Measurements from ENCODE around the gene ARHGAP12.

ARHGAP12 gene

GRCh38 chr10:31822150-31822549, 106.5 kb downstream of the ARHGAP12 start:
- no peak for DNase-seq (ENCODE audit: low read depth in 2 of 2)

- DNase-seq (ENCODE audit: low read depth in 2 of 2), result no peak
Observed at GRCh38 chr10:31820778-31821369, 107.8 kb downstream of the ARHGAP12 start.

GRCh38 chr10:31820096-31820495, 108.5 kb downstream of the ARHGAP12 start:
- no peak for DNase-seq (ENCODE audit: low read depth in 2 of 2)

- no peak for DNase-seq (ENCODE audit: low read depth in 2 of 2)
Observed at GRCh38 chr10:31819391-31819820, 109.2 kb downstream of the ARHGAP12 start.

- no peak for DNase-seq (ENCODE audit: low read depth in 2 of 2)
Observed at GRCh38 chr10:31816318-31816717, 112.3 kb downstream of the ARHGAP12 start.

GRCh38 chr10:31808258-31809218, 120.1 kb downstream of the ARHGAP12 start:
- DNase-seq (ENCODE audit: low read depth in 2 of 2), result no peak

- no peak for DNase-seq (ENCODE audit: low read depth in 2 of 2)
Observed at GRCh38 chr10:31804352-31804810, 124.2 kb downstream of the ARHGAP12 start.

GRCh38 chr10:31803606-31804351, 124.9 kb downstream of the ARHGAP12 start:
- no peak for DNase-seq (ENCODE audit: low read depth in 2 of 2)

GRCh38 chr10:31799181-31799580, 129.4 kb downstream of the ARHGAP12 start:
- no peak for DNase-seq (ENCODE audit: low read depth in 2 of 2)

- DNase-seq (ENCODE audit: low read depth in 2 of 2), result no peak
Observed at GRCh38 chr10:31792745-31793144, 135.9 kb downstream of the ARHGAP12 start.

- no peak for DNase-seq (ENCODE audit: low read depth in 2 of 2)
Observed at GRCh38 chr10:31789555-31789954, 139.1 kb downstream of the ARHGAP12 start.

- DNase-seq (ENCODE audit: low read depth in 2 of 2), result no peak
Observed at GRCh38 chr10:31782701-31783100, 145.9 kb downstream of the ARHGAP12 start.

GRCh38 chr10:31780717-31781116, 147.9 kb downstream of the ARHGAP12 start:
- DNase-seq (ENCODE audit: low read depth in 2 of 2), result no peak

- no peak for DNase-seq (ENCODE audit: low read depth in 2 of 2)
Observed at GRCh38 chr10:31778627-31779026, 150.0 kb downstream of the ARHGAP12 start.

- DNase-seq (ENCODE audit: low read depth in 2 of 2), result no peak
Observed at GRCh38 chr10:31776159-31776558, 152.5 kb downstream of the ARHGAP12 start.

GRCh38 chr10:31774928-31775650, 153.5 kb downstream of the ARHGAP12 start:
- DNase-seq (ENCODE audit: low read depth in 2 of 2), result no peak

- no peak for DNase-seq (ENCODE audit: low read depth in 2 of 2)
Observed at GRCh38 chr10:31774299-31774900, 154.2 kb downstream of the ARHGAP12 start.

- no peak for DNase-seq (ENCODE audit: low read depth in 2 of 2)
Observed at GRCh38 chr10:31773749-31774298, 154.8 kb downstream of the ARHGAP12 start.

GRCh38 chr10:31771331-31771831, 157.2 kb downstream of the ARHGAP12 start:
- DNase-seq (ENCODE audit: low read depth in 2 of 2), result no peak

- peak in 1 of 2 donors; percentile 33 for DNase-seq (ENCODE audit: low read depth in 2 of 2)
Observed at GRCh38 chr10:31770307-31770902, 158.2 kb downstream of the ARHGAP12 start.
